ENCODE data around the gene PAK6.

Gene PAK6

GRCh38 chr15:40306371-40306770, 67.5 kb downstream of the PAK6 start:
- H3K4me3 ChIP-seq (ENCODE audit: low read length), result peak overlapping the region; percentile 30; the same call in 1 of the 2 replicates
- no peak for TF ChIP-seq ZNF274 (IDR thresholded peaks at IDR 0.05; ENCODE audit: low read depth, low read length)

- TF ChIP-seq ZNF274 (IDR thresholded peaks at IDR 0.05; ENCODE audit: low read depth, low read length), result no peak
- H3K4me3 ChIP-seq (ENCODE audit: low read length), result peak overlapping the region; percentile 30; the same call in 1 of the 2 replicates
Measured at GRCh38 chr15:40306908-40307307, 68.0 kb downstream of the PAK6 start.

- TF ChIP-seq ZNF274 (IDR thresholded peaks at IDR 0.05; ENCODE audit: low read depth, low read length), result no peak
- H3K4me3 ChIP-seq (ENCODE audit: low read length), result peak within 1 kb of the TSS; percentile 56; the same call in 1 of the 2 replicates
Measured at GRCh38 chr15:40307421-40308211, 68.8 kb downstream of the PAK6 start, which contains the start of gene PLCB2. TSS of gene PLCB2 (minus strand) at chr15:40307935. CDS start at chr15:40307672, 263 bp downstream.

- no peak overlapping the region for H3K4me3 ChIP-seq (ENCODE audit: low read length)
- no peak for TF ChIP-seq ZNF274 (IDR thresholded peaks at IDR 0.05; ENCODE audit: low read depth, low read length)
Measured at GRCh38 chr15:40309344-40309862, 70.5 kb downstream of the PAK6 start.

- H3K4me3 ChIP-seq (ENCODE audit: low read length), result no peak overlapping the region
- no peak for TF ChIP-seq ZNF274 (IDR thresholded peaks at IDR 0.05; ENCODE audit: low read depth, low read length)
Measured at GRCh38 chr15:40310001-40310959, 71.4 kb downstream of the PAK6 start.

GRCh38 chr15:40310993-40311392, 72.1 kb downstream of the PAK6 start:
- H3K4me3 ChIP-seq (ENCODE audit: low read length), result no peak overlapping the region
- TF ChIP-seq ZNF274 (IDR thresholded peaks at IDR 0.05; ENCODE audit: low read depth, low read length), result no peak

- TF ChIP-seq ZNF274 (IDR thresholded peaks at IDR 0.05; ENCODE audit: low read depth, low read length), result no peak
Measured at GRCh38 chr15:40312370-40313158, 73.7 kb downstream of the PAK6 start.

GRCh38 chr15:40313531-40314398, 74.9 kb downstream of the PAK6 start:
- no peak overlapping the region for H3K4me3 ChIP-seq (ENCODE audit: low read length)
- TF ChIP-seq ZNF274 (IDR thresholded peaks at IDR 0.05; ENCODE audit: low read depth, low read length), result no peak

More at GRCh38 chr15:40312370-40313158, 73.7 kb downstream of the PAK6 start:
- no peak overlapping the region for H3K4me3 ChIP-seq (ENCODE audit: low read length)

GRCh38 chr15:40314723-40315276, 75.9 kb downstream of the PAK6 start:
- H3K4me3 ChIP-seq (ENCODE audit: low read length), result no peak overlapping the region
- TF ChIP-seq ZNF274 (IDR thresholded peaks at IDR 0.05; ENCODE audit: low read depth, low read length), result no peak

GRCh38 chr15:40316931-40317330, 78.1 kb downstream of the PAK6 start:
- no peak for TF ChIP-seq ZNF274 (IDR thresholded peaks at IDR 0.05; ENCODE audit: low read depth, low read length)
- H3K4me3 ChIP-seq (ENCODE audit: low read length), result no peak overlapping the region

GRCh38 chr15:40317580-40317979, 78.7 kb downstream of the PAK6 start:
- no peak for TF ChIP-seq ZNF274 (IDR thresholded peaks at IDR 0.05; ENCODE audit: low read depth, low read length)
- no peak overlapping the region for H3K4me3 ChIP-seq (ENCODE audit: low read length)

GRCh38 chr15:40320409-40320808, 81.5 kb downstream of the PAK6 start:
- no peak for TF ChIP-seq ZNF274 (IDR thresholded peaks at IDR 0.05; ENCODE audit: low read depth, low read length)
- no peak overlapping the region for H3K4me3 ChIP-seq (ENCODE audit: low read length)

All from GM08714 (cell line).